Peyer's patch (tissue), 4 donors: ENCODE measurements around the gene ATP11A. TPM values are rescaled to one million over a fixed set of nuclear protein-coding genes. Genes with fewer than 3 reads are reported as not detected.
A peak's percentile ranks its signal among the peaks of the same experiment; 100 is the strongest.

ENCODE experiments used
- DNase-seq, 3 donors: peaks; one replicate each; pipeline ENCODE4 v3.0.0-alpha.2; 2017 to 2019
- H3K27ac ChIP-seq, 4 donors: fragments of 200-600 bp; sonication (generic); one replicate each; pipeline ENCODE4 v1.5.1; 2016 to 2019
- H3K27me3 ChIP-seq, 2 donors: fragments of 200-600 bp; sonication (generic); one replicate each; pipeline ENCODE4 v1.5.1; 2019
- H3K36me3 ChIP-seq, 3 donors: fragments of 200-600 bp; sonication (generic); one replicate each; pipeline ENCODE4 v1.5.1; 2016 to 2019
- H3K4me1 ChIP-seq, 4 donors: fragments of 200-600 bp; sonication (generic); one replicate each; pipeline ENCODE4 v1.5.1; 2016 to 2019
- H3K4me3 ChIP-seq, 4 donors: fragments of 200-600 bp; sonication (generic); 1 replicate in 3 of 4; 2 replicates in 1 of 4; pipeline ENCODE4 v1.5.1; 2016 to 2019; ENCODE audit warnings: mild to moderate bottlenecking in 1 of 4
- H3K9me3 ChIP-seq, 4 donors: fragments of 200-600 bp; sonication (generic); one replicate each; pipeline ENCODE4 v1.5.1; 2016 to 2019; ENCODE audit warnings: mild to moderate bottlenecking in 1 of 4
- CTCF ChIP-seq, 6 experiments: fragments of 450-650 bp in 4 of 6; fragments of 200-600 bp in 2 of 6; sonication (generic) in 1 of 6; IDR thresholded peaks; one replicate each; pipeline ENCODE4 v1.5.1; 2017 to 2019; ENCODE audit warnings: antibody characterized with exemption in 6 of 6, mild to moderate bottlenecking in 3 of 6, moderate library complexity in 1 of 6
- POLR2A ChIP-seq, 2 donors: fragments of 450-650 bp; IDR thresholded peaks; one replicate each; pipeline ENCODE4 v1.5.1; 2017; ENCODE audit warnings: antibody characterized with exemption in 2 of 2, mild to moderate bottlenecking in 2 of 2, moderate library complexity in 2 of 2
- total RNA-seq, 4 donors: library from RNA; depleted of rRNA; stranded (reverse); fragments of >200 nt; gene quantifications; one replicate each; pipeline ENCODE4 v1.1.0, GENCODE V29; 2016

ATP11A gene
- total RNA-seq, 4 donors from 2014 or later = 33.1 to 64.2 (median 53.7) TPM

GRCh38 chr13:112733112-112733511 lies 43.3 kb downstream of the ATP11A start:
- no peaks in the 10 kb centered on the region for H3K36me3 ChIP-seq
- DNase-seq = no peak

GRCh38 chr13:112733661-112734379 lies 44.0 kb downstream of the ATP11A start:
- H3K36me3 ChIP-seq = no peaks in the 10 kb centered on the region
- TF ChIP-seq POLR2A (IDR thresholded peaks at IDR 0.05) (no peak), CTCF (IDR thresholded peaks at IDR 0.05) (no peak)
- no peaks in the 10 kb centered on the region for H3K4me1 ChIP-seq
- H3K9me3 ChIP-seq = no peaks in the 10 kb centered on the region
- no peak overlapping the region for H3K4me3 ChIP-seq
- H3K27ac ChIP-seq = no peak overlapping the region
- DNase-seq = no peak
- H3K27me3 ChIP-seq = no peaks in the 10 kb centered on the region

More at GRCh38 chr13:112733112-112733511, 43.3 kb downstream of the ATP11A start:
- Histone ChIP-seq H3K9me3 (no peaks in the 10 kb centered on the region), H3K27me3 (no peaks in the 10 kb centered on the region), H3K27ac (no peak overlapping the region), H3K4me3 (no peak overlapping the region), H3K4me1 (no peaks in the 10 kb centered on the region)
- TF ChIP-seq CTCF (IDR thresholded peaks at IDR 0.05) (no peak), POLR2A (IDR thresholded peaks at IDR 0.05) (no peak)

GRCh38 chr13:112734696-112735547 lies 45.1 kb downstream of the ATP11A start:
- Histone ChIP-seq H3K27ac (no peak overlapping the region), H3K4me3 (no peak overlapping the region), H3K4me1 (no peaks in the 10 kb centered on the region), H3K9me3 (no peaks in the 10 kb centered on the region), H3K36me3 (no peaks in the 10 kb centered on the region), H3K27me3 (no peaks in the 10 kb centered on the region)
- peak in 1 of 3 donors; percentile 23 for DNase-seq
- TF ChIP-seq POLR2A (IDR thresholded peaks at IDR 0.05) = no peak
- no peak for TF ChIP-seq CTCF (IDR thresholded peaks at IDR 0.05)

- TF ChIP-seq POLR2A (IDR thresholded peaks at IDR 0.05) = no peak
- TF ChIP-seq CTCF (IDR thresholded peaks at IDR 0.05) = no peak
- peak in 1 of 3 donors; percentile 34 for DNase-seq
Measured at GRCh38 chr13:112735791-112736190, 46.0 kb downstream of the ATP11A start.

GRCh38 chr13:112737294-112737693 lies 47.5 kb downstream of the ATP11A start:
- Histone ChIP-seq H3K4me3 (no peak overlapping the region), H3K27ac (no peak overlapping the region), H3K4me1 (no peaks in the 10 kb centered on the region), H3K27me3 (no peaks in the 10 kb centered on the region), H3K36me3 (no peaks in the 10 kb centered on the region), H3K9me3 (no peaks in the 10 kb centered on the region)
- no peak for DNase-seq
- no peak for TF ChIP-seq CTCF (IDR thresholded peaks at IDR 0.05)
- TF ChIP-seq POLR2A (IDR thresholded peaks at IDR 0.05) = no peak

More at GRCh38 chr13:112735791-112736190, 46.0 kb downstream of the ATP11A start:
- Histone ChIP-seq H3K9me3 (no peaks in the 10 kb centered on the region), H3K27ac (no peak overlapping the region), H3K4me1 (no peaks in the 10 kb centered on the region), H3K27me3 (no peaks in the 10 kb centered on the region), H3K36me3 (no peaks in the 10 kb centered on the region), H3K4me3 (no peak overlapping the region)
